K562 (cell line): ENCODE measurements around the gene KRT77. TPM values are rescaled to one million over a fixed set of nuclear protein-coding genes. Genes with fewer than 3 reads are reported as not detected.

ENCODE experiments used
- ATAC-seq: fragments of 200-7000 bp; cut with Tn5 transposase; 3 replicates; pipeline ENCODE4 v1.9.1; 2020; ENCODE audit warnings: moderate library complexity
- BruUV-seq: library from RNA; stranded (reverse); fragments of 400-500 nt; replicated peaks from 2 replicates; lab custom pipeline; 2021; lab: Mats Ljungman, UMichigan
- CTCF ChIA-PET: fragments of 300-600 bp; formaldehyde crosslinking; extraction: SDS; loops from one replicate; lab custom pipeline; 2021; ENCODE audit warnings: low intra/inter-chr PET ratio; lab: Yijun Ruan, JAX
- POLR2A ChIA-PET: fragments of 300-600, 350-650 bp; sonication (Branson Sonifier 250); formaldehyde crosslinking; extraction: SDS; loops from one replicate; lab custom pipeline; 2021; ENCODE audit warnings: antibody characterized with exemption, inconsistent platforms; lab: Yijun Ruan, JAX
- DNase-seq, 4 experiments: peaks; one replicate each; pipeline versions ENCODE4 v3.0.0 to v3.0.0-alpha.2; 2011 to 2018; ENCODE audit warnings: low spot score in 3 of 4, mixed read lengths in 3 of 4; ENCODE audit errors: extremely low read depth in 1 of 4
- FAIRE-seq: peaks from 2 replicates; lab custom pipeline; 2011; peaks lifted over from hg19 to GRCh38; lab: Jason Lieb, UNC
- H2AFZ ChIP-seq: 2 replicates; pipeline ENCODE4 v1.6.0; 2011; ENCODE audit warnings: low read depth, low read length, control low read depth, inconsistent platforms
- H3K27ac ChIP-seq: fragments of 200-600 bp; 3 replicates; pipeline ENCODE4 v1.8.0; 2011; ENCODE audit warnings: low read depth, mild to moderate bottlenecking, control low read depth, inconsistent platforms, low read length, moderate library complexity, mixed read lengths; ENCODE audit errors: extremely low read depth
- H3K27me3 ChIP-seq, 2 experiments: fragments of 300-600 bp in 1 of 2; 2 replicates in 1 of 2; 3 replicates in 1 of 2; pipeline versions ENCODE4 v1.6.0 to v1.8.0; 2011; ENCODE audit warnings: inconsistent platforms in 2 of 2, low read length in 2 of 2, mild to moderate bottlenecking in 1 of 2, mixed read lengths in 1 of 2, moderate library complexity in 1 of 2; ENCODE audit not compliant: control insufficient read depth in 2 of 2, insufficient read depth in 2 of 2
- H3K36me3 ChIP-seq: fragments of 300-600 bp; 3 replicates; pipeline ENCODE4 v1.8.0; 2011; ENCODE audit warnings: mild to moderate bottlenecking, low read length, inconsistent platforms; ENCODE audit not compliant: control insufficient read depth, insufficient read depth
- H3K4me1 ChIP-seq, 2 experiments: fragments of 200-600 bp in 1 of 2; replicated peaks in 1 of 2; 2 replicates in 1 of 2; 3 replicates in 1 of 2; pipeline versions ENCODE4 v1.5.1 to v1.8.0; 2011; ENCODE audit warnings: inconsistent platforms in 2 of 2, low read length in 2 of 2, mild to moderate bottlenecking in 1 of 2, mixed read lengths in 1 of 2, moderate library complexity in 1 of 2; ENCODE audit not compliant: control insufficient read depth in 2 of 2, insufficient read depth in 2 of 2
- H3K4me2 ChIP-seq: 2 replicates; pipeline ENCODE4 v1.6.1; 2011; ENCODE audit warnings: low read length, control low read depth, inconsistent platforms, mixed read lengths; ENCODE audit not compliant: insufficient read depth
- H3K4me3 ChIP-seq: fragments of 200-600 bp; sonication (generic), shearing (Covaris generic); 2 replicates; pipeline ENCODE4 v1.5.1; 2016; ENCODE audit warnings: control low read depth, inconsistent platforms
- H3K79me2 ChIP-seq: fragments of 200-600 bp; 3 replicates; pipeline ENCODE4 v1.8.0; 2011; ENCODE audit warnings: low read length, inconsistent platforms; ENCODE audit not compliant: control insufficient read depth, insufficient read depth
- H3K9ac ChIP-seq, 2 experiments: 2 replicates each; pipeline versions ENCODE4 v1.6.0 to v1.6.1; 2011; ENCODE audit warnings: low read depth in 2 of 2, low read length in 2 of 2, control low read depth in 1 of 2, inconsistent platforms in 1 of 2, mild to moderate bottlenecking in 1 of 2, mixed read lengths in 1 of 2; ENCODE audit not compliant: insufficient read depth in 1 of 2
- H3K9me1 ChIP-seq: one replicate; pipeline ENCODE4 v1.6.0; 2011; ENCODE audit warnings: inconsistent platforms, mild to moderate bottlenecking, low read length, moderate library complexity; ENCODE audit not compliant: control insufficient read depth, insufficient read depth
- H3K9me3 ChIP-seq: replicated peaks from 2 replicates; pipeline ENCODE4 v1.5.1; 2011; ENCODE audit warnings: low read depth, low read length, inconsistent platforms; ENCODE audit not compliant: control insufficient read depth, insufficient read depth
- H4K20me1 ChIP-seq: replicated peaks from 2 replicates; pipeline ENCODE4 v1.6.1; 2011; ENCODE audit warnings: low read length, inconsistent platforms, mixed read lengths; ENCODE audit not compliant: control insufficient read depth, insufficient read depth
- ETV1 ChIP-seq: fragments of 450-650 bp; conservative IDR thresholded peaks from 2 replicates; pipeline ENCODE4 v1.6.1; 2016; ENCODE audit warnings: missing genetic modification characterization, control low read depth, low read depth, missing compliant biosample characterization
- FOXK2 ChIP-seq, 2 experiments: fragments of 450-650 bp; IDR thresholded peaks in 1 of 2; conservative IDR thresholded peaks in 1 of 2; 2 replicates each; pipeline ENCODE4 v1.6.1; 2016; ENCODE audit warnings: low read depth in 2 of 2, mild to moderate bottlenecking in 1 of 2
- GATA2 ChIP-seq: sonication (generic); formaldehyde crosslinking; IDR thresholded peaks from 2 replicates; pipeline ENCODE4 v1.4.0; 2020; ENCODE audit warnings: mild to moderate bottlenecking, missing genetic modification reagents
- HMG20B ChIP-seq: fragments of 250-450 bp; sonication (Bioruptor Pico); IDR thresholded peaks from 2 replicates; pipeline ENCODE4 v1.5.0; 2021; ENCODE audit warnings: mild to moderate bottlenecking
- HOXB6 ChIP-seq: fragments of 250-450 bp; sonication (Bioruptor Pico); IDR thresholded peaks from 2 replicates; pipeline ENCODE4 v1.5.1; 2022; ENCODE audit warnings: mild to moderate bottlenecking, borderline replicate concordance
- MYBL2 ChIP-seq, 2 experiments: fragments of 450-650 bp in 1 of 2; sonication (generic) in 1 of 2; formaldehyde crosslinking in 1 of 2; IDR thresholded peaks; 2 replicates each; pipeline versions ENCODE4 v1.6.1 to v1.8.1; 2017 to 2022; ENCODE audit warnings: borderline replicate concordance in 1 of 2, inconsistent platforms in 1 of 2, low read depth in 1 of 2, mild to moderate bottlenecking in 1 of 2, missing genetic modification reagents in 1 of 2, moderate library complexity in 1 of 2
- NCOA4 ChIP-seq: fragments of 450-650 bp; IDR thresholded peaks from 2 replicates; pipeline ENCODE4 v1.6.1; 2018; ENCODE audit warnings: mild to moderate bottlenecking; ENCODE audit not compliant: partially characterized antibody
- NFATC3 ChIP-seq: fragments of 450-650 bp; IDR thresholded peaks from 2 replicates; pipeline ENCODE4 v1.6.1; 2017; ENCODE audit warnings: mild to moderate bottlenecking
- POLR3A ChIP-seq: IDR thresholded peaks from 2 replicates; pipeline ENCODE4 v1.6.1; 2011; ENCODE audit warnings: borderline replicate concordance, mild to moderate bottlenecking, moderate library complexity; ENCODE audit not compliant: insufficient read length, insufficient read depth; ENCODE audit errors: extremely low read depth
- RNF2 ChIP-seq: sonication (generic); IDR thresholded peaks from 2 replicates; pipeline ENCODE4 v1.6.1; 2016
- SRSF1 ChIP-seq: fragments of 200-400 bp; formaldehyde crosslinking; IDR thresholded peaks from 2 replicates; pipeline ENCODE4 v1.6.1; 2017; ENCODE audit warnings: mild to moderate bottlenecking, low read depth, low read length, moderate library complexity
- ZNF121 ChIP-seq: sonication (generic); formaldehyde crosslinking; conservative IDR thresholded peaks from 2 replicates; pipeline ENCODE4 v1.8.0; 2022; ENCODE audit warnings: missing genetic modification reagents
- ZNF23 ChIP-seq: fragments of 250-450 bp; sonication (Bioruptor Pico); IDR thresholded peaks from 2 replicates; pipeline ENCODE4 v1.4.0; 2020; ENCODE audit warnings: mild to moderate bottlenecking
- ZNF511 ChIP-seq: sonication (generic); formaldehyde crosslinking; IDR thresholded peaks from 2 replicates; pipeline ENCODE4 v1.8.0; 2022; ENCODE audit warnings: mild to moderate bottlenecking, missing genetic modification reagents
- ZNF592 ChIP-seq: fragments of 450-650 bp; IDR thresholded peaks from 2 replicates; pipeline ENCODE4 v1.6.1; 2017; ENCODE audit warnings: antibody characterized with exemption, mild to moderate bottlenecking
- ZNF696 ChIP-seq: fragments of 250-450 bp; sonication (Bioruptor Pico); conservative IDR thresholded peaks from 2 replicates; pipeline ENCODE4 v1.4.0; 2020; ENCODE audit warnings: mild to moderate bottlenecking, moderate library complexity
- WGBS: fragments of 100-300 bp; shearing (Covaris generic); methylation state at CpG from one replicate; pipeline ENCODE4 v1.1.6; 2016; ENCODE audit warnings: low coverage, mixed read lengths; ENCODE audit not compliant: insufficient coverage; ENCODE audit errors: missing lambda C conversion rate; 5-methylcytosine and 5-hydroxymethylcytosine counted together
- in situ Hi-C: fragments of 300-500 bp; cut with MboI; formaldehyde crosslinking; loops from 4 replicates; pipeline ENCODE4 v1.15.0; 2018; ENCODE audit warnings: inconsistent platforms, mixed read lengths
- intact Hi-C: fragments of 100-400 bp; cut with micrococcal nuclease; formaldehyde crosslinking; loops from 2 replicates; pipeline ENCODE4 v1.14.2; 2022
- polyA plus RNA-seq, 8 experiments: library from polyadenylated mRNA; depleted of rRNA in 4 of 8; stranded (reverse) in 5 of 8; unstranded in 3 of 8; fragments of >200 nt; fragmentation: Nextera tagmentation in 2 of 8; fragmentation: Illumina TruSeq in 1 of 8; extraction: Ambion mirVana in 2 of 8; extraction: Trizol in 1 of 8; gene quantifications; 2 replicates each; pipeline versions ENCODE4 v1.2.1 to v1.2.3, GENCODE V29; 2011 to 2014; ENCODE audit warnings: inconsistent platforms in 1 of 8, missing spikeins in 1 of 8
- total RNA-seq, 7 experiments: library from RNA; depleted of rRNA in 6 of 7; stranded (reverse); fragments of >200 nt in 6 of 7; fragmentation: Illumina TruSeq in 2 of 7; extraction: Trizol in 2 of 7; gene quantifications; 2 replicates each; pipeline versions ENCODE4 v1.2.1 to v1.2.3, GENCODE V29; 2011 to 2021; ENCODE audit warnings: low replicate concordance in 1 of 7

KRT77 gene
- total and polyA plus RNA-seq, 9 of the 15 experiments (the other 6 are each of a cell fraction or from before 2014, with no cell fraction given) = not detected

- 1% methylated on average over 8 of the region's 8 CpGs for WGBS
- DNase-seq (no peak), ATAC-seq (no peak), FAIRE-seq (no peak)
- Histone ChIP-seq H3K36me3 (no peaks in the 10 kb centered on the region), H3K27ac (no peak overlapping the region), H3K4me3 (no peak overlapping the region), H3K9ac (no peak overlapping the region), H3K9me1 (no peaks in the 10 kb centered on the region), H3K79me2 (no peaks in the 10 kb centered on the region), H2AFZ (no peak overlapping the region), H3K9me3 (no peaks in the 10 kb centered on the region), H3K27me3 (peaks cover 13 to 41% of the 10 kb centered on the region in 2 experiments; a peak in 4 of 5 replicates), H4K20me1 (peaks cover 5% of the 10 kb centered on the region; the same call in 1 of the 2 replicates), H3K4me2 (no peak overlapping the region), H3K4me1 (no peaks in the 10 kb centered on the region)
- in situ Hi-C loops (no loop called here), intact Hi-C loops (no loop called here)
- POLR2A ChIA-PET = interaction anchor here (0.6 kb wide), 2 partner anchors 11 to 750 kb away, joined by 4 to 5 read pairs; no protein-coding TSS in a partner anchor
- CTCF ChIA-PET = no interaction called here
- BruUV-seq = no TSS peak
- no peak for TF ChIP-seq ZNF592
- no peak for TF ChIP-seq NFATC3
- TF ChIP-seq MYBL2 (IDR thresholded peaks at IDR 0.05; ENCODE audit: low read depth) = no peak
- TF ChIP-seq MYBL2 (CRISPR knock-in tag; IDR thresholded peaks at IDR 0.05; ENCODE audit: borderline replicate concordance) = no peak
- no peak for TF ChIP-seq ETV1
- no peak for TF ChIP-seq ZNF696 (CRISPR knock-in tag)
- no peak for TF ChIP-seq FOXK2 (conservative IDR thresholded peaks at IDR 0.05 in 1 of 2, IDR thresholded peaks at IDR 0.05 in 1 of 2; ENCODE audit: low read depth in 2 of 2)
- TF ChIP-seq SRSF1 = no peak
- no peak for TF ChIP-seq HMG20B (CRISPR knock-in tag)
- no peak for TF ChIP-seq ZNF121 (CRISPR knock-in tag)
- no peak for TF ChIP-seq POLR3A
- no peak for TF ChIP-seq ZNF511 (CRISPR knock-in tag)
- no peak for TF ChIP-seq GATA2
- TF ChIP-seq ZNF23 = no peak
- no peak for TF ChIP-seq RNF2
- TF ChIP-seq NCOA4 = no peak
- TF ChIP-seq HOXB6 (CRISPR knock-in tag) = no peak
Measured at GRCh38 chr12:52735106-52735505, 31.8 kb upstream of the KRT77 start.
